GM19239 (cell line): ENCODE measurements around the gene CTIF.

ENCODE experiments used
- DNase-seq: peaks from one replicate; pipeline ENCODE4 v3.0.0; 2011; ENCODE audit warnings: low spot score; ENCODE audit not compliant: insufficient read length
- FAIRE-seq: peaks from 2 replicates; lab custom pipeline; 2011; peaks lifted over from hg19 to GRCh38; lab: Jason Lieb, UNC

CTIF gene

GRCh38 chr18:48844271-48844670, 305.4 kb downstream of the CTIF start:
- no peak for DNase-seq

GRCh38 chr18:48845174-48845573, 306.3 kb downstream of the CTIF start:
- DNase-seq = no peak
- no peak for FAIRE-seq

More at GRCh38 chr18:48844271-48844670, 305.4 kb downstream of the CTIF start:
- FAIRE-seq = no peak

- FAIRE-seq = no peak
Measured at GRCh38 chr18:48846423-48846932, 307.6 kb downstream of the CTIF start.

GRCh38 chr18:48847807-48848486, 309.1 kb downstream of the CTIF start:
- DNase-seq (no peak), FAIRE-seq (no peak)

More at GRCh38 chr18:48846423-48846932, 307.6 kb downstream of the CTIF start:
- no peak for DNase-seq

GRCh38 chr18:48848641-48849143, 309.9 kb downstream of the CTIF start:
- DNase-seq = no peak

GRCh38 chr18:48850822-48851598, 312.2 kb downstream of the CTIF start:
- no peak for DNase-seq
- no peak for FAIRE-seq

More at GRCh38 chr18:48848641-48849143, 309.9 kb downstream of the CTIF start:
- FAIRE-seq = no peak

GRCh38 chr18:48851599-48851960, 312.7 kb downstream of the CTIF start:
- FAIRE-seq (no peak), DNase-seq (no peak)

- no peak for FAIRE-seq
Measured at GRCh38 chr18:48852292-48852691, 313.5 kb downstream of the CTIF start.

GRCh38 chr18:48852794-48853193, 314.0 kb downstream of the CTIF start:
- DNase-seq = no peak
- FAIRE-seq = no peak

More at GRCh38 chr18:48852292-48852691, 313.5 kb downstream of the CTIF start:
- no peak for DNase-seq

- FAIRE-seq = no peak
Measured at GRCh38 chr18:48853588-48853987, 314.8 kb downstream of the CTIF start.

GRCh38 chr18:48854780-48855179, 315.9 kb downstream of the CTIF start:
- FAIRE-seq (no peak), DNase-seq (no peak)

More at GRCh38 chr18:48853588-48853987, 314.8 kb downstream of the CTIF start:
- DNase-seq = no peak

GRCh38 chr18:48855422-48856377, 316.9 kb downstream of the CTIF start:
- FAIRE-seq (no peak), DNase-seq (no peak)

- FAIRE-seq = no peak
- no peak for DNase-seq
Measured at GRCh38 chr18:48857023-48857694, 318.3 kb downstream of the CTIF start.

GRCh38 chr18:48858676-48859075, 319.8 kb downstream of the CTIF start:
- FAIRE-seq = no peak
- DNase-seq = no peak

GRCh38 chr18:48859311-48860268, 320.8 kb downstream of the CTIF start:
- no peak for DNase-seq
- no peak for FAIRE-seq

- FAIRE-seq (no peak), DNase-seq (no peak)
Measured at GRCh38 chr18:48860269-48861180, 321.7 kb downstream of the CTIF start.

- DNase-seq = no peak
- no peak for FAIRE-seq
Measured at GRCh38 chr18:48861181-48861708, 322.4 kb downstream of the CTIF start.
